Activated CD4-positive, alpha-beta T cell treated with anti-CD3 and anti-CD28 coated beads for 1 hour (primary cell): Measurements from ENCODE around the gene SGMS1.
"Not testable (repeated sequence)": the region's sequence is repeated elsewhere in the genome, so short reads cannot be mapped to it uniquely, and the experiment has no call there.

ENCODE experiments used
- DNase-seq: peaks from one replicate; pipeline ENCODE4 v3.0.0-alpha.2; 2020

The SGMS1 gene

DNA sequence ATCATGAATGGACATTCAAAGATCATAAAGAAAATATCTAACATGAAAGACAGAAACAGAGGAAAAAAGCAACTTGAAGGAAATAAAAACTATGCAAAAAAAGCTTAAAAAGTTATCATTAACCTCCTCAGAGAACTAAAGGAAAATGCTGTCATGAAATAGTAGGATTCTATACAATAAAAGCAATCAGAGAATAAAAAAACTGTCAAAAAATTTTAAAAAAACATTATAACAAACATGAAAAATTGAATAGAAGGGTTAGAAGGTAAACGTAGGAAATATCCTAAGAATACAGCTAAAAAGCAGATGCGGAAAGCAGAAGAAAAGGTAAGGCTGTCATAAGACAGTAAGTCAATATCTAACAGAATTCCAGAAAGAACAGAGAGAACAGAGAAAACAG, 44.8 kb downstream of the SGMS1 start:
- no peak for DNase-seq

DNA sequence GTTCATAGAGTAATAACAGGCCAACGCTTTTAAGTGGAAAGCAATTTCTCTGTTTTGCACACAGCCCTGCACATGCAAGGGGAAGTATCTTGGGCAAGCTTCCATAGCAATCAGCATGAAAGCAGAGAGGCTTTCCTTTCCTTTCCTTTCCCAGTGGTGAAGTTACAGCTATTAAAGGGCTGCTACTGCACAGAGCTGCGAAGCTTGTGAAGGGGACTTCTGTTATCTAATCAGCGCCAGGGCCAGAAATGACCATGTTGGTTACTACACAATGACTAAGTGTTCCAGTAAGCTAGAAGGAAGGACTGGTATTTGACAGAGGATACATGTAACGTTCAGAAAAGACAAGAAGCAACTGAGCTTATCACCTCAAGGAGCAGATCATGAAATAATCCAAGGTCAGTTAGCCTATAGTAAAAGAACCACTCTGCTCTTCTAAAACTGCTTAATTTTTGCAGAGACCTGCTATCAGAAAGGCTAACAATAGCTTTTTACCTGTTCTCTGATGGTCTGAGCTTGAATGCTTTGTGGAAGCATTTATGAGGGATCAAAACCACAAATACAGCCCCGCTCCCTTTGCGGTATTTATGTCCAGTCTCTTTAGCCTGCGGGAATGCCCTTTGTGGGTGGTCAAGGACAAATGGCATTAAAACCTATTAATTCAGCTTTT, 45.9 kb downstream of the SGMS1 start:
- DNase-seq = no peak

DNA sequence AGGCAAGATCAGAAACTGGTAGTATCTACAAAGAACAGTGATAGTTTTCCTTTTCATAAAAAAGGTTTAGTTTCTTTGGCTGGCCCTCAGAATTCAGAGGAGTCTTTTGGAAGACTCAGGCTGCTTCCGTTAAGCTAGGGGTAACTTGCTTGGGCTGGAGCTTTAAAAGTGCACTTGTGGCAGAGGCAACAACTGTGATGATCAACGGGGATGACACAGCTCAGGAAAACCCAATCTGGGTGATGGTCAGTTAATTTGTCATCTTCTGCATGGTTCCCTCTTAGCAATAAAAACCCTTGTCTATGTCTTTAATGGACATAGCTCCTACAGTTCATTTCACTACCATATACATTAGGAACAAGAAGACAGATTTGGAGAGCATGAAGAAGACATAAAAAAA, 46.7 kb downstream of the SGMS1 start:
- DNase-seq = no peak

DNA sequence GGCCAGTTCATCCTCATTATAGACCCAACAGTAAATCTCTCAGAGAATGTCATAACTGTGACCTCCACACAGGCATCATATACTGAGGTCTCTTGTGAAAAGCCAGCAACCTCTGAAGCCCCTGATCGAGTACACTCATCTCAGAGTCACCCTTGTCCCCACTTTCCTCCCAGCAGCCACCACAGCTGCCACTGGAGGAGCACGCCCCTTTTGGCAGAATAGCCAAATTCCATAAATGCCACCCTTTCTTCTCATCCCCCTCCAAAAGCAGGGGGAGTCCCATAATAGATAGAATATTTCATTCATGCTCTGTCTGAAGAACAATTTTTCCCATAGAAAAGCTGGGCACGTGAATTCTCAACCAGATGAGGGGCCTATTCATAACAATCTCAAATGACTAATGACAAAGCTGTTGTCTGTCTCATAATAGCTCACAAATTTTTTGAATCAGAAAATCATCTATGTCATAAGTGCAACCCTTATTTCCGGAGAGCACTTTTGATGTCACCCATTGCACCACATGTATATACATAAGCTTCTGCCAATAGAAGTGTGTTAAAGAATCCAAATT, 47.4 kb downstream of the SGMS1 start:
- DNase-seq = no peak

DNA sequence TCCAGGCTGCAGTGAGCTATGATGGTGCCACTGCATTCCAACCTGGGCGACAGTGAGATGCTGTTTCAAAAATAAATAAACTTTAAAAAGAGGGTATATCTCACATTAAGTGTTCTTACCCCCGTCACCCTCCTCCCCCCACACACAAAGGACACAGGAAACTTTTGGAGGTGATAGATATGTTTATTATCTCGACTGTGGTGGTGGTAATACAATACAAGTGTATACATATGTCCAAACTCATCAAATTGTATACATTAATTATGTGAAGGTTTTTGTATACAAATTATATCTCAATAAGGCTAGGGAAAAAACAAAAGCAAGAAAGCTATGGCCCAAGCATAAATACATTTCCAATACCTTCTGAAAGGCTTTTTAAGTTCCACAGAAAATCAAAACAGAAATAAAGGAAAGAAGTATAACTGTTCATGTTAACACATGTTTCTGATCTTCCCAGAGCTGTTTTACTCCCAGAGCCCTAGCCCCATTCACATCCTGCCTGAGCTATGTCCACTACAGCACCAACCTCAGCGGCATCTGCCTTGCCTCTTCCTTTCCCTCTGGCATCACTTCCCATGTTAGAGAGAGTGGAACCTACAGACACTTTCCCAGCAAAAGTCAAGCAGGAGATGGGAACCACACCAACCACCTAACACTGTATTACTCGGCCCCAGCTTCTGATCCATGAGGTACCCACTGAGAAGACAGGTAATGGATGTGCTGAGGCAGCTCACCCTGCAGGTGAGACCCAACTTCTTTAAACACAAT, 48.1 kb downstream of the SGMS1 start:
- no peak for DNase-seq

DNA sequence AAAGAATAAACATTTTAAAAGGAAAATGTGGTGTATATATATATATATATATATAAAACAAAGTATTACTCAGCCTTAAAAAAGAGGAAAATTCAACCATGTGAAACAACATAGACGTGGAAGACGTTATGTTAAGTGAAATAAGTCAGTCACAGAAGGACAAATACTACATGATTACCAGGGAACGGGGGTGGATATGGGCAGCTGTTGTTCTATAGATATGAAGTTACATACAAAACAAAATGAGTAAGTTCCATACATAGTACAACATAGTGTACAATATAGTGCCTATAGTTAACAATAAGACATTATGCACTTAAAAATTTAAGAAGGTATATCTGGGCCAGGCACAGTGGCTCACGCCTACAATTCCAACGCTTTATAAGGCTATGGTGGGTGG, 48.8 kb downstream of the SGMS1 start:
- DNase-seq = no peak

DNA sequence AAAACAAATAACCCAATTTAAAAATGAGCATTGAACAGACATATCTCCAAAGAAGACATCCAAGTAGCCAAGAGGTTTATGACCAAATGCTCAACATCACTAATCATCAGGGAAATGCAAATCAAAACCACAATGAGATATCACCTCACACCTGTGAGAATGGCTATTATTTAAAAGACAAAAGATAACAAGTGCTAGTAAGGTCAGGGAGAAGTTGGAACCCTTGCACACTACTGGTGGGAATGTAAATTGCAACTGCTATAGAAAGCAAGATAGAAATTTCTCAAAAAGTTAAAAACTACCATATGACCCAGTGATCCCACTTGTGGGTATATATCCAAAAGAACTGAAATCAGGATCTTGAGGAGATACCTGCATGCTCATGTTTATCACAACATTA, 49.5 kb downstream of the SGMS1 start:
- DNase-seq = no peak

DNA sequence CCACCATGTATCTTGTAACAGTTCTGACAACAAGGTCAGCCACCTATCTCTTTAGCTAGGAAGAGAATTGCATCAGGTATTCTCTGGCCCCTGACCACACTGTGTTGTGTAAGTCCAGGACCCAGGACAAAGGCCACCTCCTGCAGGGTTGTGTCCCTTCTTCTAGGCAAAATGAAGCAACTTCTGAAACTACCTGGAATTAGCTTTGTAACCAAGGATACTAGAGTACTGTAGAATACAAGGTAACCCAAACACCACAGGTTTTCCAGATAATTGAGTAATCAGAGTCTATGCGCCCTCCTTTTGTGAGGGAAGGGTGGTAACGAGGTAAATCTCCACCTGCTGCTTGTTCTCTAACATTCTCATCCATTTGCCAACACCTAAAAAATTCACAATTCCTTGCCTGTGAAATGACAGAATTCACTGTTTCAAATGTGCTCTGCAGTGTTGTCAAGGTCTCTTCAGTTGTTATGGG, 51.7 kb downstream of the SGMS1 start:
- no peak for DNase-seq

DNA sequence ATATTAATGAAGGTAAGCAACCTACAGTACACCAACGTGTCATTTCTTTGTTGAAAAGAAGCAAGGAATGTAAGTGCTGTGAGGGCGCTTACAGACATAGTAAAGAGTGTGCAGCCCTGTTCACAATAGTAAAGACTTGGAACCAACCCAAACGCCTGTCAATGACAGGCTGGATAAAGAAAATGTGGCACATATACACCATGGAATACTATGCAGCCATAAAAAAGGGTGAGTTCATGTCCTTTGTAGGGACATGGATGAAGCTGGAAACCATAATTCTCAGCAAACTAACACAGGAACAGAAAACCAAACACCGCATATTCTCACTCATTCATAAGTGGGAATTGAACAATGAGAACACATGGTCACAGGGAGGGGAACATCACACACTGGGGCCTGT, 55.0 kb downstream of the SGMS1 start:
- not testable (repeated sequence) for DNase-seq

DNA sequence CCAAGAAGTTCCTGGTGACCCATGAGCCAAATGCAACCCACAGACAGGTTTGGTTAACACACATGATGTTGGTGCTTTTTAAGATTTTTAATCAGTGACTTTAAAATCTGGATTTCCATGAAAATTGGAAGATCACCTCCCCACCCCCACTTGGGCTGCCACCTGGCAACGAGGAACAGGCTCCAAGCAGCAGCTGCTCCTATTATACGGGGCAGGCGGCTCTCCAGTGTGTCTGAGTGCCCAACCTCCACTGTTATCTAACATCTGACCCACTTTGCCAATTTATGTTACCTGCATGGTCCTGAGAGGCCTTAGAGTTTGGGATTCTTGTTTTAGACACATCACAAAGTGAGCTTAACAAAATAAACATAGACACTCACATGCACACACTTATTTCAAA, 56.4 kb downstream of the SGMS1 start:
- DNase-seq = no peak

DNA sequence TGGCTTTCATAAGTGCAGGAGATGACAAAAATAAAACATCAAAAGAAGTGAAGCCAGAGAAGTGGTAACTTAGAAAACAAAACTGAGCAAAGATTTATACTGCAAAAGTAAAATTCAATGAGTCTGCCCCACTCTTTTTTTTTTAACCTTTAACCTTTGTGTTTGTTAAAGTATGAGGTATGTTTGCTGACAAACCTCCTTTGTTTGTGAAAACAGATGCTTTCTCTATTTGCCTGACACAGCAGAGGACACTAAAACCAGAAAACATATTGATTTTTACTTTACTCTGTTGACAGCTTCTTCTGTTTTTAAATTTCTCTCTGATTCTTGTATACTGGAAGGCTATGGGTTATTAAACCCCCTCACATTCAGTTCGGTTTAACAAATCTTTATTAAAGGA, 57.6 kb downstream of the SGMS1 start:
- no peak for DNase-seq

DNA sequence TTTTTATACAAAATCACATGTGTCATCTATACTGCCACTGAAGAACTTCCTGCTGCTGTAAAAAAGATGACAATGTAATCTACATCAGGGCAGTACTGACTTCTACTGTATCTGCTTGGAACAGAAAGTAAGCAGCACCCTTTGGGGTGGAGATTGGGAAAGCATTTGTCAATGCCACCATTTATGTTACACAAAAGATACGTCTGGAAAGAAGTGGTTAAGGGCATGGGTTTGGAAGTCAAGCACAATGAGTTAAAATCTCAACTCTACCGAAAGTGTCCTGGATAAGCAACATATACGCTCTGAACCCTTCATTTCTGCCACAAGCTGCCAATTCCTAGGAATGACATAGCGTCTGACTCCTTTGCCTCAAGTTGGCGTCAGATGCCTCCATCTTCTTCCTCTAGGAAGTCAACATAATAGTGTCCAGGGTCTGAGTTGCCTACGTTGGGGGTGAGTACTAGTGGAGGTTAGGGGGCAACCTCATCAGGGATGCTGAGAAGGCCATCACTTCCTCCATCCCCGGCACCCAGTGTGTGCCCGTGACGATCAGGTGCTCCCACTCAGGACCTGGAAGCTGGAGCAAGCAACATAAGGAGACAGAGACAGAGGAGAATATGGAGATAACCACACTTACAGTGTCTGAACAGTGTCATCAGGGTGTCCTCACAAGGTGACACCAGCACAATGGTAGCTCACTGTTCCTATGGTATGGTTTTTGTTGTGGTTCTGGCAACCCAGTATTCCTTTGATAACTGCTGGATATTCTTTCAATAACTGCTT, 58.3 kb downstream of the SGMS1 start:
- DNase-seq = no peak

DNA sequence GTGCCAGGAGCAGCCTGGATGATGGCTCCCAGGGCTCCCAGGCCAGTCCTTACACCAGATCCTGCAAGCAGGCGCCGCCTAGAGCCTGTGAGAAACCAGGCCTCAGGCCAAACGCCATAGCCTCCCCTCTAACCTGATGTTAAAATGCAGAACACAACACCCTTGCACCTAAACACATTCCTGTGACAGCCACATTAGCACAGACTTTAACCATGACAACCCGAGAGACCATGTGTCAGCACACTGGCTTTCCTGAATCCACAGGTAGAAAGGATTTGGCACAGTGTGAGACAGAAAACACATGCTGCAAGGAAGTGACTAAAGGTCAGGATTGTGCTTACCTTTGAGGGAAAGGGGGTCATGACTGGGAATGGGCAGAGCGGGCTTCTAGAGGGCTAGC, 59.9 kb downstream of the SGMS1 start:
- no peak for DNase-seq

DNA sequence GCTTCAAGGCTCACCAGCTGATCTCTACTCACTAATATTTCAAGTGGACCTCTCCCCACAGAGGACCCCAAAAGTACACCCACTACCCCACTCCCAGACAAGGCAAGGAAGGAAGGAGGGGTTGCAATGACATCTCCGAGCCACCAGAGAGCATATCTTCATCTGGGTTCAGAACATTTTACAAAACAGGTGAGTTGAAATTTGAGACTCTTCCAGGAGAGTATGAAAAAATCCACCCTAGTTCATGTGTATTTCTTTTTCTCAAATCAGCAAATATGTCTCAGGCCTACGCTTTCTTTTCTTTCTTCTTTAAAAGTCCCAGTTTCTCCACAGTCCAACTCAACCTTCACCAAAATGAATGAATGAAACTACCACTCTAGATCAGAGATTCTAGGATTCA, 61.9 kb downstream of the SGMS1 start:
- DNase-seq = no peak

DNA sequence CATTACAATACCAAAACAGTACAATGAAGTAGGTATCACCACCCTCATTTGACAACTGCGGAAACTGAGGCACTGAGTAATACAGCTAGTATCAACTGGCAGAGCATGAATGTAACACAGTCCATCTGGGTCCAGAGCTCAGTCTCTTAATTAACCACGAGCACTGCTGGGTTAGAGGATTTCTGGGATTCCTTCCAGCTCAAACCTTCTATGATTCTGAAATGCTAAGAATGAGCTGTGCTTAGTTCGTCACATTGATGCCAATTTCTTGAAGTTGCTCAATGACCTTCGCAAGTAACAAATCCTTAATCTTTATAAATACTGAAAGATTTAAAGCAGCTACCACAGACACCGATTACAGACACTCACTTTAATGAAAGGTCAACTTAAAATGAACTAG, 62.5 kb downstream of the SGMS1 start:
- no peak for DNase-seq

DNA sequence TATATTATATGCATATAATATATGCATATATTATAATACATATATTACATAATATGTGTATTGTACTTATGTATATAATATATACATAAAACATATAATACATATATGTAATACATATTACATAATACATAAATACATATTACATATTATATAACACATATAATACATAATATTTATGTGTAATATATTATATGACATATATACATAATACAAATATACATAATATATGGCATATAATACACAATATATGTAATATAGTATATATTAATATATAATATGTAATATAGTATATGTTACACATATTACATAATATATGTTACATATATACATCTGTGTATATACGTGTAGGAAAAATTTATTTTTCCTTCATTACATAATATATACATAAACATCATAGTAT, 63.4 kb downstream of the SGMS1 start:
- DNase-seq = no peak

DNA sequence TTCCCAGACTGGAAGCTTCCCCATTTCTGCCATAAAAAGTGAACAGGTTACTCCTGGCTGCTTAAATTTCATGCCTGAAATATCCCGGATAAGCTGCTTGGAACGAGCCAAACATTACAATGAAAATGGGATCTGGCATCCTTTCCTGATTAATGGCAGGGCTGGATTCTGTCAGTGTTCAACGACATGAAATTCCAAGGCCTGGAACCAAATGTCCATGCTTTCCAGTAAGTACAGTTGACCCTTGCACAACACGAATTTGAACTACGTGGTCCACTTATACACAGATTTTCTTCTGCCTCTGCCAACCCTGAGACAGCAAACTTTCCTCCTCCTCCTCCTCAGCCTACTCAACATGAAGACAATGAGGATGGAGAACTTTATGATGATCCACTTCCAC, 65.4 kb downstream of the SGMS1 start:
- DNase-seq = no peak

DNA sequence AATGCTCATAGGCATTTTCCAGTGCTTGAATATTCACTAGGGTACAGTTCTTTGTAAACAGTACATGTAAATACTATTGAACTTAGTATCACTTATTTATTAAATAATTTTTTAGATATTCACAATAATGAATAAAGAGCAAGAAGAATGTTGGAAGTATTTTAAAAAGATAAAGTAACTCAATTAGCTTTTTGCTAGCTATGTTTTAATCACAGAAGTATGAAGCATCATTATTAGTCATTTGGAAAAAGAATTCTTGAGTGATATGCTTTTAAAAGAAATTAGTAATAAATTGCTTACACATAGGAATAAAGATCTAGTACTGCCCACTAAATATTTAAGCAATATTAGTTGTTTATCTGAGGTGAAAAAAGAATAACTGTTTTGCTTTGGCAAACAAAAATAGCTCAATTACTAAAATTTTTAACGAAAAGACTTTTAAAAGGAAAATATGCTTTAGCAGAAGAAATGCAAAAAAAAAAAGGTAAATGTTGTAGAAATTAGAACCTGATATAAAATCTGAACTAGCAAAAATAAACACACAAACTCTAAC, 66.5 kb downstream of the SGMS1 start:
- DNase-seq = no peak

DNA sequence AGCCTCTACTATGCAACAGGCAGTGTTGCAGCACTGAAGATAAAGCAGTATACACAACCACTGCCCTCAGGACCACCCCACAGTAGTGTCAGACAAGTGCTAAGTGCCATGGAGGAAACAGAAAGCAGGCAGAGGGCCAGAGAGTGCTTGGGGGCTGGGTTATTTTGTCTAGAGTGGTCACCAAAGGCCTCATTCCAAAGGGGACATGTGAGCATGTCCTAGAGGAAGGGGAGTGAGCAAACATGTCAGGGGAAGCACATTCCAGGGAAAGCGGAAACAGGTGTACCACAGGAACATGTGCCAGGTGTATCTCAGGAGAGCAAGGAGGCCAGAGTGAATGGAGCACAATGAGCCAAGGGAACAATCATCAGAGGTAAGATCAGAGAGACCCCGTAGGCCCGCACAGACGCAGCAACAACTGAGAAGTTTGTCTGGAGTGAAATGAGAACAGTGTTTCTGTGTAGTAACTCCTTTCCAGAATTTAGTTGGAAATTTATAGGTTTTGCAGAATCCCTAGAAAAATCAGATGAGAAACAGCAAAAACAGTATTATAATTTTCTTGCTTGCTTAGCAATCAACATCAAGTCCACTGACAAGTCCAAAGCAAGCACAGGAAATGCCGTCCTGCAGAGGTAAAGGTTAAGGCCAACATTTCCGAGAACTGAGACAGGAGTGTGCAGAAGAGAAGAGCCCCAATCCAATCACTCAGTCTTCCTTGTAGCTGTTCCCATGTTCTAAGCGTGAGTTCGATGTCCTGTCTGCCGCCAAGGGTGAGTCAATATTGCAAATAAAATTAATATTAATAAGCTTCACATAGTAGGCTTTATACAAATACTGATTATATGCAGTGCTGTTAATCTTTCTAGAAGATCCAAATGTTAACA, 67.3 kb downstream of the SGMS1 start:
- no peak for DNase-seq

DNA sequence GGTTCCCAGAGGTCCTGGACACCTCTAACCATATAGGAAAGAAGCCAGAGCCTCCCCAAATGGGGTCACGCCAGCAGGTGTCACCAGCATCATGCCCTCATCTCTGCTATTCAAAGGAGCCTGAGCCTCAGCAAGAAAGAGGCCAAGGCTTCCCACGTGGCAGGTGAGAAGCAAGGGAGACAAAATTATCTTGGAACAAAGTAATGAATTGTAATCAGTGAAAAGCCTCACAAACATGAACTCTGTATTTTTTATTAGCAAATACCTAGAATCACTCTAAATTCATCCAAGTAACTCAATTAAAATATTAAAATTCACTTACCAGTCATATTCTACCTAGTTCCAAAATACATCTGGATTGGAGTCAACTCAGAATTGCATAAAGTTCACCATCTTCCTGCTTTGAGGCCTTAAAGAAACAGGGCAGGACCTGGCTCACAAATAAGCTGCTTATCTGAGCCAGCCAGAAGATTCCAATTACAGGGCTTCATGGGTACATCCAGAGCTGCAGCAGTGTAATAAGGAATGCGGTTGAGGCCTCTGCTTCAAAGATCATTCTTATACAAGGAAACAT, 68.7 kb downstream of the SGMS1 start:
- no peak for DNase-seq

DNA sequence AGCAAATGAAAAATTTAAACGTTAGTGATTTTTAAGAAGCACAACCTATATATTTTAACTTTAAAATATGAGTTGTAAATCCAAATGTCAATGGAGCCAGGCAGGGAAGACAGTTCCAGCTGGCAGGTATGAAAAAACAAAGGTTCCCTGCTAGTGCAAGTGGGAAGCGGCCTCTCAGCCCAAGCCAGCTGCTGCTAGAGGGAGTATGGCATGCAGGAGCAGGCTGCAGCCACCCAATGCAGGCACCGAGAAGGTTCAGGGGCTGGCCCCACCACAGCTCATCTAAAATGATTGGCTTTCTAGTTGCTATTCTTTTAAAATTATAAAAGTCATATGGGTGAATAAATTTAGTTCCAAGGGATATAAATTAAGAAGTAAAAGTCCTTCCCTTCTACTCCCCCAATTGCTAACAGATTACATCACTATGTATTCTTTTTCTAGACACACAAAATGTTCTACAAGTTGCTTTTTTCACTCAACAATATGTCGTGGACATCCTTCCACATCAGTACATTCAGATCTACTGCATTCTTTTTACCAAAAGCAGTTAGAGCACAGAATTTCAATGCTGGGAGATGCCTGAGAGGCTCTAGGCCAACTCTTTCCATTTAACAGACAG, 69.3 kb downstream of the SGMS1 start:
- no peak for DNase-seq
